NCI-H526 (cell line): ENCODE results near the gene ENPP5.
A peak's percentile ranks its signal among the peaks of the same experiment; 100 is the strongest.
"Not testable (repeated sequence)": the region's sequence is repeated elsewhere in the genome, so short reads cannot be mapped to it uniquely, and the experiment has no call there.

Experiments used
- DNase-seq, 2 experiments: peaks; one replicate each; lab custom pipeline; 2025; lab: John Stamatoyannopoulos, UW

ENPP5 gene

DNA sequence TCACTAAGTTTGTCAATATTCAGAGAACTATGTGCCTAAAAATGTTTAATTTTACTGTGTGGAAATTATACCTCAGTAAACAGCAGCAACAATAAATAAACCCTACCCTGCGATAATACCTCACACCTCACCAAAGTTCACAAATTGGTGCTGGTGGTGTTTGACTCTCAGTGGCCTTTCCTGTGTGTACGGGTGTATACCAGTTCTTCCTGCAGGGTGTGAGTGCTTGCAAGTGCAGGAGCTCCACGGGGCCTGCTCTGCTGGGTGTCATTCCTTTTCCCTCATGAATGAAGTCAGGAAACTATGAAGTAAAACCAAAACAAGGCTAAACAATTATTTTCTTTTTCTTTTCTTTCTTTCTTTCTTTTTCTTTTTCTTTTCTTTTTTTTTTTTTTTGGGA is 4.1 kb upstream of the ENPP5 start:
- no peak for DNase-seq

DNA sequence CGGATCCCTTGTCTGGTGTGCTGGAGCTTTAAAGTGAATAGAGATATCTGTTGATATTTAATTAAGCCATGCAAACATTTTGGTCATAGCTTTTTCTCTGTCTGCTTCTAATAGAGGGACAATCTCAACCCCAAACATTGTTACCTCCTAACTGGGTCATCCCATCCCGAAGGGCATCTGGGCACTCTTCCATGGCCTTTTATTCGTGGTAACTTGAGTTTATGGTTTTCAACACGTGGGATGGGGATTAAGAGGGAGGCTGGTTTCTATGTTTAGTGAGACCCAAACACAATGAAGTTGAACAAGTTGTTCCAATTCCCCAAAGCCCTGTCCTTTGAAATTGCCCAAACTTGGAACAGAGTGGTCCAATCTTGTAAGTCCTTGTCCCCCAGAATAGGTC is 1.4 kb upstream of the ENPP5 start:
- no peak for DNase-seq

DNA sequence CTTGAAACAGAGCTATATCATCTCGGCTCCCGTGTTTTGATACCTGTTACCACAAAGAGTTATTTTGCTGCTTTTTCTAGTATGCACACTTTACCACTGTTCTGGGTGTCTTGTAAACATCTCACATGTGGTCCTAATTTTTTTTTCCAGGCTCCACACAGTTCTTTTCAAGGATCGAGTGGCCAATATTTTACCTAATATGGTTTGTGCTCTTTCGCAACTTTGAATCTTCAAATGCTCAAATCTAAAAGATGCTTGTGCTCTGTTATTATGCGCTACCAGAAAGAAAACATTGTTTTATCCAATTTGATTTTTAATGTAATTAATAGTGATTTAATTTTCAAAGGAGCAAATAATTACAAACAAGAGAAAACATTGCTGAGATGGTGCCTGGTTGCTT is 10.7 kb downstream of the ENPP5 start:
- no peak for DNase-seq

DNA sequence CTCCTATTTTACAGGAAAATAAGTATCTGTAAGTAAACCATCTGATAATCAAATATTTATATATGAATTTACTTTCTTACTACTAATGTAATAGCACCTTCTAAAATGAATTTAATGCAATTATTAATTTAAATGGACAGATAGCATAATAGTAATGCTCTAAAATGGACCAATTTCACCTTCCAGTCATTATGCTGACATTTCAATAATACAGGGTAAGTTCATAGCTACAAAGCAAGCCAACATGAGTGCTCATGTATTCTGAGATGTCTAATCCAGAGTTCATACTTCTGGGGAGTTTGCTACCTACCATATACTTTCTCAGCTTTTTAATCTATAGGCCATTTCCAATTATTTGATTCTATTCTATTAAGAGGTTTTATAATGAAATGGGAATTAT is 11.6 kb downstream of the ENPP5 start:
- DNase-seq: no peak

DNA sequence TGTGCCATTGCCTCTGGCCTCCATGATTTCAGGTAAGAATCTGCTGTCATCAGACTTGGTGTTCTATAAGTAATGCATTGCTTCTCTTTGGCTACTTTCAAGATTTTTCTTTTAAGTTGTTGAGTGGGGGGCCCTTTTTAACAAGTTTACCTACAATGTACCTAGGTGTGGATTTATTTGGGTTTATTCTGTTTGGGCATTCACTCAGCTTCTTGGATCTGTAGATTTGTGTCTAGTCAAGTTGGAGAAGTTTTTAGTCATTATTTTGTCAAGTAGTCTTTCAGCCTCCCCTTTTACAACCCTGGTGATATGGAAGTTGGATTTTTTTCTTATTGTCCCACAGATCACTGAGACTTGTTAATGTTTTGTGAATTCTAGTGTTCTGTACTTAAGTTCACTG is 14.1 kb downstream of the ENPP5 start:
- DNase-seq: no peak

DNA sequence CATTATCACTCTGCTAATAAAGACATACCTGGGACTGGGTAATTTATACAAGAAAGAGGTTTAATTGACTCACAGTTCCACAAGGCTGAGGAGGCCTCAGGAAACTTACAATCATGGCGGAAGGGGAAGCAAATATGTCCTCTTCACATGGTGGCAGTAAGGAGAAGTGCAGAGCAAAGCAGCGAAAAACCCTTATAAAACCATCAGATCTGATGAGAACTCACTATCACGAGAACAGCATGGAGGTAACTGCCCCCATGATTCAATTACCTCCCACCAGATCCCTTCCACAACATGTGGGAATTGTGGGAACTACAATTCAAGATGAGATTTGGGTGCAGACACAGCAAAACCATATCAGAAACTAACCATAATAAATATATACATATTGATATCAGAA is 21.7 kb downstream of the ENPP5 start:
- not testable (repeated sequence) for DNase-seq

DNA sequence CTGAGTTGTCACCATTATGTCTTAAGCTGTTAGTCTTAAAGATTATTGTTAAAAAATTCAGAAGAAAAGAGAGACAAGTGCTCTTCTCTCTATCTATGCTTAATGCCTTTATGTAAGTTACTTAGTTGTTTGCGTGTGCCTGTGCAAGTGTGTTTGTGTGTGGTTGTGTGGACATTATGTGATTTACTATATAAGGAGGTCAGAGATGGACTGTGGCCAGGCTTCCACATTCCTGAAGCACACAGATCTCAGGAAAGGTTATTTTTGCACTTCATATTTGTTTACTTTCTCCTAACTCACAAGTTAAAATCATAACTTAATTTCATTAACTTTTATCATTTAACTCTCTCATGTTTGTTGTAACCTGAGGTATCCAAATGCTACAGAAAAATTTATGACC is 26.5 kb downstream of the ENPP5 start:
- no peak for DNase-seq

DNA sequence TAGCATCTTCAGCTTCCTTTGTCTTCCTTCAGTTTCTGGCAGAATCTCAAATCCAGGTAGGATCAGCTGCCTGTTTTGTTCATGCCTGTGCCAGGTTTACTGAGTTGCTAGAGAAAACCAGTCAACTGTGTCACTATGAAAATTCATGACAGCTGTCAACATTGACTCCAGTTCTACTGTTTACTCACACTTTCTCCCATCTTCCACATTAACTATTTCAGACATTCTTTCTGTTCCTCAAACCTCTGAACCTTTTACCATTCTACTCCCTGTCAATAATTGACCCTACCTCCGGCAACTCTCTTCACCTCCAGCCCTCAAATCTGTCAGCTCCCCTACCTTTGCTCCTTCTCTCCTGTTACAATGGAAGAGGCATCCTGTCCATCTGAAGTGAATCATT is 32.5 kb downstream of the ENPP5 start:
- DNase-seq: peak; percentile 74 to 82

DNA sequence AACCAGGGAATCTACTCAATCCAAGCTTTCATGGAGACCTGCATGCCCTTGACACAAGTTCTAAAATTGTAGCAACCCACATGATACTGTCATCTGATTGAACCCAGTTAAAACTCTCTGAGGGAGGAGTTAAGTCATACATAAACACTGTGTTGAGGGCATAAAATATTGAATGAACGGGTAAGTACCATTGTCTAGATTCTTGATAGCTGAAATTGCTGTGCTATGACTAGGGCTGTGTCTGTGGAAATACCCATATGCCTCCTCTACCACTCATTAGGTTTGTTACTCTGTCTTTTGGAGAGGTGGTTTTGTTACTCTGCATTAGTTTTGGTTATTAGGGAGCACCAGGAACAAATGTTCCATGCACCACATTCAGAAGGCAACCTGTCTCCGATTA is 33.4 kb downstream of the ENPP5 start:
- DNase-seq: no peak

DNA sequence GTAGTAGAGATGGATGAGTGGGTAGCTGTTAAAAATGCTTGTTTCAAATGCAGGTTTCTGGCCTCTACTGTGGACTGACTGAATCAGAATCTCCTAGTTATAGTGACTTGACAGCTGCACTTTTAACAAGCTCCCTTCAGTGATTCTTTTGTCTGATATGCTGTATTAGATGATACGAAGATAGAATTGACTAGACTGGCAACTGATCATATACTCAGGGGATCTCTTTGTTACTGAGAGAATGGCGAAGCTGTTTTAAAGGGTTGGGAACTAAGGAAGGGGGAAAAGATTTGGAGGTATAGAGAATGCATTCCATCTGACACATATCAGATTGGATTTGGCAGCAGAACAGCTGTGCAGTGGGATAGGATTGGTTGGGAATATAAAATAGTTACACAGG is 33.9 kb downstream of the ENPP5 start:
- DNase-seq: no peak

DNA sequence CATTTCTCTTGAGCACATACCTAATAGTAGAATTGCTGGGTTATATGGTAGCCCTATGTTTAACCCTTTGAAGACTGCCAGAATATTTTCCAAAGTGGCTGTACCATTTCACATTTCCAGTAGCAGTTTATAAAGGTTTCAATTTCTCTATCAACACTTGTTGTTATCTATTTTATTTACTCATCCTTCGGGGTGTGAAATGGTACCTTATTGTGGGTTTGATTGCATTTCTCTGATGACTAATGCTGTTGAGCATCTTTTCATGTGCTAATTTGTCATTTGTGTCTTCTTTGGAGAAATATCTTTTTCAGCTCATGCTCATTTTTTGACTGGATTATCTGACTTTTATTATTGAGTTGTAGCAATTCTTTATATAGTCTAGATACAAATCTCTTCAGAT is 35.6 kb downstream of the ENPP5 start:
- DNase-seq: no peak

DNA sequence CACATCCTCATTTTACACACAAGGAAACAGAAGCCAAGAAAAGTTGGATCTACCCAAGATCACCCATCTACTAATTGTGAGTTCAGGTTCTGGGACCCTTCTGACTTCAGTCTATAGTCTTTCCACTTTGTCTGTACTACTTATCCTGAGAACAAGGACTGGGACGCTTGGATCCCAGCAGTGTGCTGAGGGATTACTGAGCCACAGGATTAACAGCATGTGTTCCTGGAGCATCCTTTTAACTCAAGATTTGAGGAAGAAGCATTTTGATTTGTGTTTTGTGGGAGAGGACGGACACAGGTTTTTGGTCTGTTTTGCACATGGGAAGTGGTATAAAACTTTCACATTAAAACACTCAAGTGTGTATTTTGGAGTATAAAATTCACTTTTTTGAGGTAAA is 36.6 kb downstream of the ENPP5 start:
- DNase-seq: no peak

DNA sequence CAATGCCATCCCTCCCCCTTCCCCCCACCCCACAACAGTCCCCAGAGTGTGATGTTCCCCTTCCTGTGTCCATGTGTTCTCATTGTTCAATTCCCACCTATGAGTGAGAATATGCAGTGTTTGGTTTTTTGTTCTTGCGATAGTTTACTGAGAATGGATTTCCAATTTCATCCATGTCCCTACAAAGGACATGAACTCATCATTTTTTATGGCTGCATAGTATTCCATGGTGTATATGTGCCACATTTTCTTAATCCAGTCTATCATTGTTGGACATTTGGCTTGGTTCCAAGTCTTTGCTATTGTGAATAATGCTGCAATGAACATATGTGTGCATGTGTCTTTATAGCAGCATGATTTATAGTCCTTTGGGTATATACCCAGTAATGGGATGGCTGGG is 39.5 kb downstream of the ENPP5 start:
- not testable (repeated sequence) for DNase-seq

DNA sequence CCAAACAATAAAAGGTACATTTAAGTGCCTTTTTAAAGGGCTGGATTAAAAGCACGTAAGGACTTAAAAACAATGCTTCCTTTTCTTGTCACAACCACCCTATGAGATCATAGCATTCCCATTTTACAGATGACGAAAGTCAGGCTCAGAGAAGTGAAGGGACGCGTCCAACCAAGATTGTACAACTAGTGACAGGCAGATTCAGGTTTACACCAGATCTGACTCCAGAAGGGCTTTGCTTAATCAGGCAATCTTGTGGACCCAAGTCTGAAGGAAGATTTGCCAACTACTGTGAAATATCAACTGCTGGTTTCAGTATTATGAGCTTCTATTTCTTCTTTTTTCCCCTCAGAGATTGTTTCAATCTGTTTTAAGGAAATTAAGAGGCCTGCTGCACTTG is 40.1 kb downstream of the ENPP5 start:
- no peak for DNase-seq

DNA sequence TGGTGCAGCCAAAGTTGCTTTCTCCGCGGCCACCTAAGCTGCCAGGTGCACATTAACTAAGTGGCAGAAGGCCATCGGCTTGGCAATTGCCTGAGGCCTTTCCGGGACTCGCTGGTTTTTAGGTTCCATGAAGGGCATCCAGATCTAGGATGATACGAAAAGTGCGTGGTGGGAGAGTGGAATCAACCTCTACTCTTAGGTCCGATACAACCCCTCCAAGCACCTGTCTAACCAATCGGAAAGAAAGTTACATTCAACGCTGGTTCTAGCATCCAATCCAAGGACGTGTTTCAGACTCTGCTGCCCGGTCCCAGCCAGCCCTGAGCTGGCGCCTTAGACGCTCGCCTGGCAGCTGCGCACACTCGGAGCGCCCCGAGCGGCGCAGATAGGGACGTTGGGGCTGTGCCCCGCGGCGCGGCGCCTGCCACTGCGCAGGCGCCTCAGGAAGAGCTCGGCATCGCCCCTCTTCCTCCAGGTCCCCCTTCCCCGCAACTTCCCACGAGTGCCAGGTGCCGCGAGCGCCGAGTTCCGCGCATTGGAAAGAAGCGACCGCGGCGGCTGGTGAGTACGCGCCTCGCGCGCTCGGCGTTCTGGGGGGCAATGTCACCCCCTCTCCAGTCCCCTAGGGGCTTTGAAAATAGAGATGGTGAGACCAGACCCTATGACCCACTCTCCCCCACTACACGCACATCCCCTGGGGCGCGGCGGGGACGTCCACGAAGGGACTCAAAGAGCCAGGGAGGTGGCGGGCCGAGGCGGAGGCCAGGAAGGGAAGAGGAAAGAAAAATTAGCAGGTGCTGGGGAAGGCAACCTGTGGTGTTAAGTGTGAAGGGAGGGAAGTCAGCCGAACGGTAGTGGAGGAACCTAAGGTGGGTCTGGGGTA is 40.9 kb downstream of the ENPP5 start, which contains the start of gene ENPP4:
ENPP4 (plus strand) TSS at position 361 of the 883 bp plus-strand sequence. CDS start 9,595 bp downstream, outside the sequence.
- peak; percentile 96 for DNase-seq

DNA sequence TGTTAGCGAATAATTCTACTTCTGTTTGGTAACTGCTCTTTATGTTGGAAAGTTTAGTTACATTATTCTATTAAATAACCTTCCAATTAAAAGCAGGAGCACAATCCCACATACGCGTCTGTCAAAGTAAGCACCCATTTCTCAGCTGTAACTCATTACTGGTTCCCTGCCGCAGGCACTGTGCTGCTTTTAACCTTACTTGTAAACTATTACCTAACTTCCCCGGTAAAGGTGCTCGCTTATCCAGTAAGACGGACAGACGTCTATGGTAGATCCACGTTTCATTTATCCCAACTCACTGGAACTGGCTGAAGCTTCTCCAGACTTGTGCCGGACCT is 41.5 kb downstream of the ENPP5 start:
- no peak for DNase-seq

DNA sequence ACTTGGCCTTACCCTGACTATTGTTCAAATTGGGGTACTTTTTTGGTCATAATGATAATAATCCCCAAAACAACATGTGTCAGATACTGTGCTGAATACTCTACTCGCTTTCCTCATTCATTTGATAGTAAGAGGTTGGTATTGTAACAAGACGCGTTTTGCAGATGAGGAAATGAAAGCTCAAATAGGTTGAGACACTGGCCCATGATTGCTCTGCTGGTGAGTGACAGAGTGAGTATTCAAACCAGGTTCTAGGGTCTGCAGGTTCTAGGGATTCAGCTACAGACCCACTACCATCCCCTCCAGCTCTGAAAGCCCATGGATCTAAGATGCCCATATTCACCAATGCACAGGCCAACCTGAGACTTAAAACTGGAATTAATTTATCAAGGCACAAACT is 42.3 kb downstream of the ENPP5 start:
- DNase-seq: peak; percentile 14 to 17

DNA sequence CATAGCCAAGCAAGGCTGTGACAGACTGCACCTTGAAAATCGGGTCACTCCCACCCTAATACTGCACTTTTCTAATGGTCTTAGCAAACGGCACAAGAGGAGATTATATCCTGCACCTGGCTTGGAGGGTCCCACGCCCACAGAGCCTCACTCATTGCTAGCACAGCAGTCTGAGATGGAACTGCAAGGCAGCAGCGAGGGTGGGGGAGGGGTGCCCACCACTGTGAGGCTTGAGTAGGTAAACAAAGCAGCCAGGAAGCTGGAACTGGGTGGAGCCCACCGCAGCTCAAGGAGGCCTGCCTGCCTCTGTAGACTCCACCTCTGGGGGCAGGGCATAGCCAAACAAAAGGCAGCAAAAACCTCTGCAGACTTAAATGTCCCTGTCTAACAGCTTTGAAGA is 51.1 kb downstream of the ENPP5 start:
- DNase-seq: not testable (repeated sequence)

DNA sequence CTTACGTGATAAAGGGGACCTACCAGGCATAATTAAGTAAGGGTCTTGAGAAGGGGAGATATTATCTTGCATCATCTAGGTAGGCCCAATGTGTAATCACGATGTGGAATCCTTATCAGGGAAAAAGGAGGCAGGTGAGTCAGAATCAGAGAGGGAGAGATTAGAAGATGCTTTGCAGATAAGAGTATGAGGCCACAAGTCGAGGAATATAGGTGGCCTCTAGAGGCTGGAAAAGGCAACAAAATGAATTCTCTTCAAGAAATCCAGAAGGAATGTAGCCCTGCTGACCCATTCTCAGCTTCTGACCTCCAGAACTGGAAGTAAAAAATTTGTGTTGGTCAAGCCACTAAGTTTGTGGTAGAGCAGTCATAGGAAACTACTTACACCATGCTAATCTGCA is 51.9 kb downstream of the ENPP5 start:
- no peak for DNase-seq

DNA sequence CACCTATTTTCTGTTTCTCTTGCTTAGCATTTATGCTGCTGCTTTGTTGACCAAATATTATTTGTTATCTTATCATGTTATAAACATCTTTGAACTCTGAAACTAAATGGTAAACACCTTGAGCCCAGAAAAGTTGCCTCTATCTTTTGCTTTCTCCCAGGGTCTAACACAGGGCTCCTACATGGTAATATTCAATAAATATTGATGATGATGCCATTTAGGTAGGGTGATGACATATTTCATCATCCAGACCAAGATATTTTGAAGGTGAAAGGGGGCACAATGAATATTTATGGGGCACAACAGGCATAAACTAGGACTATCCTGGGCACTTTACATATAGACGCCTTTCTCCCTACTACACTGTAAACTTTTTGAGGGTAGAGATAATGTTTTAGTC is 52.6 kb downstream of the ENPP5 start:
- DNase-seq: no peak

DNA sequence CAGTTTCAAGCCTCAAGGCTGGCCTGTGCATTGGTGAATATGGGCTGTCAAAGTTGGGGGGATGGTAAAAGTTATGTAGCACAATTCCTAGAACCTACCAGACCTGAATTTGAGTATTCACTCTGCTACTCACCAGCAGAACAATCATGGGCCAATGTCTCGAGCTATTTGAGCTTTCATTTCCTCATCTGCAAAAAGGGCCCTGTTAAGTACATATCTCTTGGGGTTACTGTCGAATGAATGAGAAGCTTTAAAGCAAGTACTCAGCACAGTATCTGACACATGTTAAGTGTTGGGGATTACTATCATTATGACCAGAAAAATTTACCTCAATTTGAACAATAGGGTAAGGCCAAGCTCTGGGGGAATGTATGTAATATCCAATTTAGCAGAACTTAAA is 54.5 kb downstream of the ENPP5 start:
- DNase-seq: no peak

DNA sequence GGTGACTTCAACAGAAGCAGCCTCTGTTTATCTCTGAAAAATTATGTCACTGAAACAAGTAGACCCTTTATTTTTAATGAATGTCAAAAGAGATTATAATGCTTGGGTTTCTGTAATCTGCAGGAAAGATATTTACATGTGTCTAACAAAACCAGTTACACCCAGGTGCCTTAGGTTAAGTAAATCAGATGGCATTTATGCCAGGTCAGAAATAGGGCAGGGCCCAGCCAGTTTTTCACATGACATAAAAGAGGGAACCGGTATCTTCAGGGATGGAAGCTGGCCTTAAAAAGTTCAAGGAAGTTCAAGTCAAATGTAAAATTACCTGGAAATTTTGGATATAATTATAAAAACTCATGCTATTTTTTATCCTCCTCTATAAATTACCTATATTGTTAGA is 55.1 kb downstream of the ENPP5 start:
- DNase-seq: no peak

DNA sequence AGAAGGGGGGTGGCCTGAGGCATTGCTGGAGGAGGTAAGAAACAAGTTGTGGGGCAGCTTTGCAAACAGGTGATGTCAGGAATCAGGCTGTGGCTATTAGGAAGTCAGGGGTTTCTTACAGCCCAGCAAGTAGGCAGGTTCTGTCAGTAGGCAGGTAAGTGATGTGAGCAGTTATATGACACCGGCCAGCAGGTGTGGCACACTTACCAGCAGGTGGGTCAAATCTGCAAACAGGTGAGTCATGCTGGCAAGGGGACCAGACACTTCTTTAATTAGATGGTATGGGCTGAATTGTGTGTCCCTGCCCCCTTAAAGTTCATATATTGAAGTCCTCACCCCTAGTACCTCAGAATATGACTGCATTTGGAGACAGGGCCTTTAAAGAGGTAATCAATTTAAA is 57.4 kb downstream of the ENPP5 start:
- peak; percentile 57 to 81 for DNase-seq
